HCT116 (cell line): ENCODE results near the gene ZNHIT2. TPM values are rescaled to one million over a fixed set of nuclear protein-coding genes. Genes with fewer than 3 reads are reported as not detected.

Experiments used
- ATAC-seq: fragments of 200-7000 bp; cut with Tn5 transposase; 2 replicates; pipeline ENCODE4 v1.9.1; 2020; ENCODE audit warnings: mild to moderate bottlenecking, moderate library complexity
- Bru-seq: library from RNA; stranded (reverse); fragments of 400-500 nt; gene quantifications from one replicate; lab custom pipeline; 2021; lab: Mats Ljungman, UMichigan
- BruChase-seq, 2 experiments: library from RNA; stranded (reverse); fragments of 400-500 nt; gene quantifications; one replicate each; lab custom pipeline; 2021; lab: Mats Ljungman, UMichigan
- BruUV-seq: library from RNA; stranded (reverse); fragments of 400-500 nt; replicated peaks from 2 replicates; lab custom pipeline; 2021; lab: Mats Ljungman, UMichigan
- CTCF ChIA-PET: fragments of 300-600 bp; sonication (Branson Sonifier 250); formaldehyde crosslinking; loops from one replicate; lab custom pipeline; 2021; ENCODE audit warnings: antibody characterized with exemption; lab: Charles Lee
- POLR2A ChIA-PET: fragments of 300-600, 350-600 bp; sonication (Branson Sonifier 250); formaldehyde crosslinking; loops from one replicate; lab custom pipeline; 2021; ENCODE audit warnings: antibody characterized with exemption; lab: Charles Lee
- RAD21 ChIA-PET, 2 experiments: fragments of 300-600 bp; sonication (Branson Sonifier 250); formaldehyde crosslinking; loops; one replicate each; lab custom pipeline; 2023; ENCODE audit warnings: low total read pairs in 2 of 2; ENCODE audit not compliant: uncharacterized antibody in 2 of 2, unreplicated experiment in 2 of 2, low non-redundant PET in 1 of 2; lab: Charles Lee
- DNase-seq: peaks from one replicate; pipeline ENCODE4 v3.0.0-alpha.2; 2010; ENCODE audit warnings: low read depth, low spot score
- H2AFZ ChIP-seq: fragments of 200-600 bp; shearing (Covaris generic), sonication (generic); 2 replicates; pipeline ENCODE4 v1.6.1; 2017; ENCODE audit warnings: low read depth, mixed run types, mixed read lengths, antibody characterized with exemption, low read length; ENCODE audit not compliant: poor library complexity, severe bottlenecking
- H3K27ac ChIP-seq: 2 replicates; pipeline ENCODE4 v1.5.1; 2012; ENCODE audit warnings: low read depth, low read length
- H3K27me3 ChIP-seq: fragments of 200-600 bp; sonication (generic); 2 replicates; pipeline ENCODE4 v1.6.1; 2016; ENCODE audit warnings: mixed run types, low read length, mixed read lengths; ENCODE audit not compliant: insufficient read depth
- H3K36me3 ChIP-seq, 2 experiments: fragments of 200-500 bp in 1 of 2; fragments of 200-600 bp in 1 of 2; sonication (Bioruptor generic) in 1 of 2; sonication (generic) in 1 of 2; 2 replicates each; pipeline versions ENCODE4 v1.5.1 to v1.6.1; 2014 to 2016; ENCODE audit warnings: low read length in 2 of 2, inconsistent platforms in 1 of 2, mixed read lengths in 1 of 2, mixed run types in 1 of 2; ENCODE audit not compliant: insufficient read depth in 2 of 2, control insufficient read depth in 1 of 2
- H3K4me1 ChIP-seq, 2 experiments: fragments of 200-600 bp in 1 of 2; sonication (generic) in 1 of 2; 2 replicates each; pipeline versions ENCODE4 v1.5.1 to v1.6.1; 2012 to 2017; ENCODE audit warnings: low read length in 2 of 2, inconsistent platforms in 1 of 2, mild to moderate bottlenecking in 1 of 2, mixed read lengths in 1 of 2, mixed run types in 1 of 2, moderate library complexity in 1 of 2; ENCODE audit not compliant: insufficient read depth in 2 of 2, control insufficient read depth in 1 of 2
- H3K4me2 ChIP-seq: fragments of 200-600 bp; sonication (generic); 2 replicates; pipeline ENCODE4 v1.6.1; 2017; ENCODE audit warnings: mixed run types, low read length, mixed read lengths
- H3K4me3 ChIP-seq, 2 experiments: fragments of 200-600 bp in 1 of 2; sonication (generic) in 1 of 2; replicated peaks in 1 of 2; 2 replicates each; pipeline ENCODE4 v1.5.1; 2011 to 2016; ENCODE audit warnings: low read length in 2 of 2, control low read depth in 1 of 2, low read depth in 1 of 2, mild to moderate bottlenecking in 1 of 2, mixed read lengths in 1 of 2, mixed run types in 1 of 2
- H3K79me2 ChIP-seq: fragments of 200-600 bp; sonication (generic); 2 replicates; pipeline ENCODE4 v1.6.1; 2017; ENCODE audit warnings: mild to moderate bottlenecking, mixed run types, low read length, moderate library complexity, mixed read lengths; ENCODE audit not compliant: insufficient read depth
- H3K9ac ChIP-seq: fragments of 200-600 bp; sonication (generic); 2 replicates; pipeline ENCODE4 v1.6.1; 2016; ENCODE audit warnings: low read length, mixed read lengths
- H3K9me2 ChIP-seq: fragments of 200-600 bp; sonication (generic), shearing (Covaris generic); 2 replicates; pipeline ENCODE4 v1.6.1; 2017; ENCODE audit warnings: mixed run types, mild to moderate bottlenecking, moderate library complexity; ENCODE audit not compliant: insufficient read depth
- H3K9me3 ChIP-seq, 2 experiments: fragments of 200-500 bp in 1 of 2; fragments of 200-600 bp in 1 of 2; sonication (Bioruptor generic) in 1 of 2; sonication (generic) in 1 of 2; 2 replicates each; pipeline ENCODE4 v1.6.1; 2014 to 2017; ENCODE audit warnings: low read length in 2 of 2, mixed read lengths in 2 of 2, inconsistent platforms in 1 of 2, low read depth in 1 of 2, mild to moderate bottlenecking in 1 of 2, mixed run types in 1 of 2, moderate library complexity in 1 of 2; ENCODE audit not compliant: control insufficient read depth in 1 of 2, insufficient read depth in 1 of 2
- H4K20me1 ChIP-seq: fragments of 200-600 bp; sonication (generic), shearing (Covaris generic); 2 replicates; pipeline ENCODE4 v1.6.1; 2017; ENCODE audit warnings: mixed run types, mild to moderate bottlenecking, moderate library complexity; ENCODE audit not compliant: insufficient read depth
- FOSL1 ChIP-seq: IDR thresholded peaks from 2 replicates; pipeline ENCODE4 v1.6.1; 2012; ENCODE audit warnings: low read depth
- POLR2A ChIP-seq: IDR thresholded peaks from 2 replicates; pipeline ENCODE4 v1.7.0; 2011; ENCODE audit warnings: borderline replicate concordance; ENCODE audit not compliant: insufficient read depth, insufficient read length; ENCODE audit errors: extremely low read depth
- POLR2AphosphoS5 ChIP-seq: IDR thresholded peaks from 2 replicates; pipeline ENCODE4 v1.6.1; 2011; ENCODE audit warnings: mild to moderate bottlenecking, low read depth, low read length, moderate library complexity
- RAD21 ChIP-seq: IDR thresholded peaks from 2 replicates; pipeline ENCODE4 v1.6.1; 2012; ENCODE audit warnings: low read depth, mild to moderate bottlenecking
- ZFX ChIP-seq: fragments of 450-650 bp; IDR thresholded peaks from 2 replicates; pipeline ENCODE4 v1.6.1; 2017
- intact Hi-C: fragments of 100-400 bp; cut with micrococcal nuclease; formaldehyde crosslinking; loops from 2 replicates; pipeline ENCODE4 v1.10.0; 2022
- long read RNA-seq: library from polyadenylated mRNA; unstranded; transcript quantifications from one replicate; pipeline ENCODE4 v2.0.0, GENCODE V29; 2021; ENCODE audit not compliant: unreplicated experiment
- polyA plus RNA-seq: library from polyadenylated mRNA; unstranded; fragments of >200 nt; gene quantifications from 2 replicates; pipeline ENCODE4 v1.2.1, GENCODE V29; 2012; ENCODE audit warnings: missing spikeins
- total RNA-seq: library from RNA; stranded (reverse); gene quantifications from one replicate; pipeline ENCODE4 v1.2.1, GENCODE V29; 2021; ENCODE audit not compliant: unreplicated experiment
- TF ChIP-seq, protein P1 (sequence below), 3 experiments: fragments of 200-600 bp in 1 of 3; sonication (generic) in 1 of 3; IDR thresholded peaks in 2 of 3; conservative IDR thresholded peaks in 1 of 3; 2 replicates each; pipeline ENCODE4 v1.5.1; 2012 to 2017; ENCODE audit warnings: low read depth in 2 of 3, low read length in 2 of 3, antibody characterized with exemption in 1 of 3, borderline replicate concordance in 1 of 3, control low read depth in 1 of 3, mild to moderate bottlenecking in 1 of 3, mixed read lengths in 1 of 3, mixed run types in 1 of 3, moderate library complexity in 1 of 3; ENCODE audit not compliant: insufficient read depth in 1 of 3

ZNHIT2 gene
- total RNA-seq: 18.8 TPM
- polyA plus RNA-seq: 9.6 and 13.4 TPM in 2 replicates
- percentile 61 among the genes with signal in this experiment for Bru-seq, nascent RNA
- BruChase-seq, experiment 1, labeled RNA remaining after a 6-hour chase: percentile 41 among the genes with signal in this experiment
- percentile 60 among the genes with signal in this experiment for BruChase-seq, experiment 2, labeled RNA remaining after a 2-hour chase
- long read RNA-seq, transcript ZNHIT2-201 (1 exons, 1,306 nt): major isoform, 33 of 33 reads
- long read RNA-seq, partial matches to known transcripts: 0 of 33 reads
- long read RNA-seq, other reads (novel, unspliced or antisense): 0 of 33 reads

DNA sequence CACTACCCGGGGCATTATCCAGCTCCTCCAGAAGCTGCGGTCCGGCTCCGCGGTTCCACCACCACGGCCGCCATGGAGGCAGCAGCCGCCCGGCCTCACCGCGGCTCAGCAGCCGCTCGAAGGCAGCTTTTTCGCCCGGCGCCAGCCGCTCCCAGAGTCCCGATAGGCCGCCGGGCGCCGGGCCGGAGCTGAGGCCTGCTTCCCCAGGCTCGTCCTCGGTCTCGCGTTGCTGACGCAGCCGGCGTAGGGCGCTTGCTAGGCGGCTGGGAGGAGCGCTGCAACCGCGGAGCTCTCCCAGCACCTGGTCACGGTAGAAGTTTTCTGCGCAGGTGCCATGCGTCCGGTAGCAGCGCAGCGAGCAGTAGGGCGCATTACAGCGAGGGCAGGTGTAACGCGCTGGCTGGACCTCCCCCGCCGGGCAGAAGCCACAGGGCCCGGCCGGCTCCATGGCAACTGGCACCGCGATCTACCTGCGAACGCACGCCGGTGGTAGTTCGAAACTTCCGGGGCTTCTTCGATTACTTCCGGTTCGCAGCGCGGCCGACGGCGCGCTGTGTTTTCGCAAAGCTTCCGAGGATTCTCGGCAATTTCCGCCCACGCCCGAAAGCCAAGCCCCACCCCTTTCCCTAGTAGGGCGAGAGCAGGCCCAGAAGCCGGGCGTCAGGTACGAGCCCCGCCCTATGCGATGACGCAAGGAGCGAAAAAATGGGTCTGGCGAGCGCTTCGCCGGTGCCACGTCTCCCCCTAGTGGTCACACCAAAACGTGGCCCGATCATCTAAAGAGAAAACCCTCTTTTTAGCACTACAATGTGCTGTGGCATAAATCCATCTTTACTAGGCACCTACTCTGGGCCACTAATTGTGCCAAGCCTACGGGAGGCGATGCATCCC is at the start of gene ZNHIT2:
Gene ZNHIT2 (minus strand): TSS at position 496 of the 891 bp plus-strand sequence. CDS start 48 bp downstream, at position 448.
- Histone ChIP-seq H3K4me1 (peaks cover 17 to 45% of the 10 kb centered on the region in 2 experiments; a peak in 3 of 4 replicates), H3K4me2 (peak within 1 kb of the TSS; percentile 94), H2AFZ (no peak within 1 kb of the TSS), H3K79me2 (peaks cover 54% of the 10 kb centered on the region), H3K4me3 (peak within 1 kb of the TSS; percentile 88 to 90), H3K27me3 (no peaks in the 10 kb centered on the region), H3K9ac (peak within 1 kb of the TSS; percentile 98), H3K27ac (peak within 1 kb of the TSS; percentile 95), H4K20me1 (no peaks in the 10 kb centered on the region; the same call in 1 of the 2 replicates), H3K36me3 (peaks cover 10 to 43% of the 10 kb centered on the region in 2 experiments), H3K9me3 (no peaks in the 10 kb centered on the region), H3K9me2 (no peaks in the 10 kb centered on the region)
- peak; percentile 98 for DNase-seq
- TF ChIP-seq, protein P1, sequence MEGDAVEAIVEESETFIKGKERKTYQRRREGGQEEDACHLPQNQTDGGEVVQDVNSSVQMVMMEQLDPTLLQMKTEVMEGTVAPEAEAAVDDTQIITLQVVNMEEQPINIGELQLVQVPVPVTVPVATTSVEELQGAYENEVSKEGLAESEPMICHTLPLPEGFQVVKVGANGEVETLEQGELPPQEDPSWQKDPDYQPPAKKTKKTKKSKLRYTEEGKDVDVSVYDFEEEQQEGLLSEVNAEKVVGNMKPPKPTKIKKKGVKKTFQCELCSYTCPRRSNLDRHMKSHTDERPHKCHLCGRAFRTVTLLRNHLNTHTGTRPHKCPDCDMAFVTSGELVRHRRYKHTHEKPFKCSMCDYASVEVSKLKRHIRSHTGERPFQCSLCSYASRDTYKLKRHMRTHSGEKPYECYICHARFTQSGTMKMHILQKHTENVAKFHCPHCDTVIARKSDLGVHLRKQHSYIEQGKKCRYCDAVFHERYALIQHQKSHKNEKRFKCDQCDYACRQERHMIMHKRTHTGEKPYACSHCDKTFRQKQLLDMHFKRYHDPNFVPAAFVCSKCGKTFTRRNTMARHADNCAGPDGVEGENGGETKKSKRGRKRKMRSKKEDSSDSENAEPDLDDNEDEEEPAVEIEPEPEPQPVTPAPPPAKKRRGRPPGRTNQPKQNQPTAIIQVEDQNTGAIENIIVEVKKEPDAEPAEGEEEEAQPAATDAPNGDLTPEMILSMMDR (IDR thresholded peaks at IDR 0.05 in 2 of 3, conservative IDR thresholded peaks at IDR 0.05 in 1 of 3; ENCODE audit: borderline replicate concordance in 1 of 3, insufficient read depth in 1 of 3, low read depth in 2 of 3, low read length in 2 of 3): peak in 2 of 3 experiments; percentile 83 to 93; a peak in 4 of 6 replicates
- TF ChIP-seq FOSL1 (no peak), POLR2A (peak; percentile 87), RAD21 (no peak), ZFX (peak; percentile 100), POLR2AphosphoS5 (peak; percentile 75)
- intact Hi-C loops: loop anchor here (5.0 to 10.0 kb wide), 3 partner anchors 105 to 330 kb away; partner anchors contain the start of genes ARL2 and ATG2A
- CTCF ChIA-PET: interaction anchor here (0.7 to 1.4 kb wide), 5 partner anchors 17 to 274 kb away, joined by 3 to 6 read pairs (median 4); partner anchors contain the start of genes CDC42BPG and SYVN1
- peak; percentile 70 for ATAC-seq
- BruUV-seq: no TSS peak
- RAD21 ChIA-PET: interaction anchor here in 1 of 2 experiments (0.7 to 1.0 kb wide), 3 partner anchors 64 to 203 kb away, joined by 3 to 8 read pairs (median 3); partner anchors contain the start of genes ARL2 and CAPN1
- POLR2A ChIA-PET: interaction anchor here (0.6 to 1.7 kb wide), 5 partner anchors 18 to 162 kb away, joined by 3 to 5 read pairs (median 3); partner anchors contain the start of gene SPDYC
